ENCODE results near the gene NR2C1. TPM values are rescaled to one million over a fixed set of nuclear protein-coding genes. Genes with fewer than 3 reads are reported as not detected.

Gene NR2C1
- polyA plus RNA-seq, 4 donors = 54.0 to 85.2 (median 70.4) TPM

DNA sequence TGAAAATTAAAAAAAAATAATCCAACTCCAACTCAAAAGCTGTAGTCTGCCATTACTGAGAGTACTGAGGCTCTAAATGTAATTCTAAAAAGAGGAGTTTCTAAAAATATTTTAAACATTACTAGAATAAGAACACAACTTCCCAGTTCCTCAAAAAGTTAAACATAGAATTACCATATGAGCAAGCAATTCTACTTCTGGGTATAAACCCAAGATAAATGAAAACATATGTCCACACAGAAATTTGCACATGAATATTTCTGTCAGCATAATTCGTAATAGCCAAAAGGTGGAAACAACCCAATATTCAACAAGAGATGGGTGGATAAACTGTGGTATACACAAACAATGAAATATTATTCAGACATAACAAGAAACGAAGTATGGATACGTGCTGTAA, 15.0 kb upstream of the NR2C1 start:
- DNase-seq (ENCODE audit: low read depth in 4 of 4, low spot score in 3 of 4) = no peak

DNA sequence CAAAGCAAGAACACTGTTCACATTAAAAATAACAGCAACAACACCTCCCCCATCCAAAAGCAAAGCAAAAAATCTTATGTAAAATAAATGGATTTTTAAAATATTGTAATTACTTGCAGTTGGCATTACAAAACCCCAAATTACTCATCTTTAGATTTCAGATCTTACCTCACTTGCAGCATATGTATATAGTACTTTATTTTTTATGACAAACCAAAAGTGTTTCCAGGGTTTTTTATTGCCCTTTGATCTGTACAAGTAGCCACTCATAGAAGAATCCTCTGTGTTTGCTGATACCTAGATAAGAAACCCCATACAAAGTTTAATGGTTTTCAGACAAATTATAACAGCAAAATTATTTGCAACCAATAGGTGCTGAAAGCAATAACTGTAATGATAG, 12.2 kb upstream of the NR2C1 start:
- DNase-seq (ENCODE audit: low read depth in 4 of 4, low spot score in 3 of 4) = no peak

- peak in 2 of 4 donors; percentile 31 to 41 for DNase-seq (ENCODE audit: low read depth in 4 of 4, low spot score in 3 of 4)
Measured at GRCh38 chr12:95083938-95084337, 10.5 kb upstream of the NR2C1 start.

DNA sequence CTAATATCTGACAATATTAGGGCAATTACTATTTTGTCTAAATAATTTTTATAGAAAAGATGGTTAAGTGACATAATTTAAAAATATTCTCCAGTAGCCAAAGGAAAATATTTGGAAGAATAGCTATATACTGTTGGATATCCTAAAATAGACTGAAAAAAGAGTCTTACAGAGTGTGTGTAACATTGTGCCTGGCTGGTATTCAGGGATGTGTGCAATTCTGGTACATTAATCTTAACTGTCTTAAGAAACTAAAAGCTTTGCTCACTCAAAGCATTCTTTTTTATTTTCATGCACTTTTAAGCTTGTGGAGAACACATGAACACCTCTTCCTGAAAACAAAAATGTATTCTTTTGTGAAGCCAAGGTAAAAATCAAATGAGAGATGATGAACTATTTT, 10.1 kb upstream of the NR2C1 start:
- no peak for DNase-seq (ENCODE audit: low read depth in 4 of 4, low spot score in 3 of 4)

- DNase-seq (ENCODE audit: low read depth in 4 of 4, low spot score in 3 of 4) = no peak
Measured at GRCh38 chr12:95077341-95077740, 3.9 kb upstream of the NR2C1 start.

- DNase-seq (ENCODE audit: low read depth in 4 of 4, low spot score in 3 of 4) = no peak
Measured at GRCh38 chr12:95074766-95075165, 1.3 kb upstream of the NR2C1 start.

GRCh38 chr12:95073698-95074520, 491 bp upstream of the NR2C1 start:
- no peak for DNase-seq (ENCODE audit: low read depth in 4 of 4, low spot score in 3 of 4)

- DNase-seq (ENCODE audit: low read depth in 4 of 4, low spot score in 3 of 4) = no peak
Measured at GRCh38 chr12:95070378-95070777, 3.0 kb downstream of the NR2C1 start.

DNA sequence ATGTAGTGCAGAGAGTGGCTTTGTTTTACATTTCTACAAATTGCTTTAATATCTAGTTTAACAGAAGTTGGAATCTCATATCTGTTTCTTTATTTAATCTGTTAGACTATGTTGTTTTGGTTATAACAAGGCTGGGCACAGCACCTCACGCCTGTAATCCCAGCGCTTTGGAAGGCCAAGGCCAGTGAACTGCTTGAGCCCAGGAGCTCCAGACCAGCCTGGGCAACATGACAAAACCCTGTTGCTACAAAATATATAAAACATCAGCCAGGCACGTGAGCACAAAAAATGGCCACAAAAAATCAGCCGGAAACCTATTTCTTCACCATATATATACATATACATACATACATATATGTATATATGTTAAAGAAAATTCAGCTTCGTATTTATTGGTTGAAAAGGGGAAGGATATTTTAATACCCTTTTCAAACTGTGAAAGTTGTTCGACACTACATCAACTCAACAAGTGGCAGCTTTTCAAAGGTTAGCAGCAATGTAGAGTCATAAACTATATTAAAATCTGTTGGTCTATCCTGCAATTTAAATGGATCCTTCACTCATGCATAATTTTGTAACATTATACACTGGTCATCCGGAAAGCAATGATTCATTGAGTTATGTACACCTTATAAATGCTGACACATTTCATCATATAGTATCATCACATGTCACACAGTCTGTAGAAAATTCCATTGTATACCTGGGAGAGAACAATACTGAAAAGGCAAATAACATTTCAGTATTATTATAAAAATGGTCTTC, 7.1 kb downstream of the NR2C1 start:
- DNase-seq (ENCODE audit: low read depth in 4 of 4, low spot score in 3 of 4) = no peak

GRCh38 chr12:95060951-95061350, 12.5 kb downstream of the NR2C1 start:
- DNase-seq (ENCODE audit: low read depth in 4 of 4, low spot score in 3 of 4) = no peak

DNA sequence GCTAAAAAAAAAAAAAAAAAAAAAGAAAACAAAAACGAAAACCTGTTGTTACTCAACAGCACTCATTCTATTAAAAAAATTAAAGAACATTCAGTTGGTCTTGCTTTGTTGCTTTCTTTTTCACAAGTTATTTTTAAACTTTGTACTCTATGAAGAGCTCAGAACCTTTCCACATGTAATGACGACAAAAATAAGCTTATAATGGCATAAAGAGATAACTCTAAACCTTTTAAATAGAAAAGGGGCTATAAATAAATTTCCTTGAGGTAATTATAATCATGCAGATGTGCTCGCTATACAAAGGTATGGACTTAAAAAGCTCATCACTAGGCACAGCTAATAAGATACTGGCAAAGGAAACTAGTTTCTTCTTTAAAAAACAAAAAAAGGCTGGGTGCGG, 13.4 kb downstream of the NR2C1 start:
- no peak for DNase-seq (ENCODE audit: low read depth in 4 of 4, low spot score in 3 of 4)

GRCh38 chr12:95057424-95057823, 16.0 kb downstream of the NR2C1 start:
- DNase-seq (ENCODE audit: low read depth in 4 of 4, low spot score in 3 of 4) = no peak

- DNase-seq (ENCODE audit: low read depth in 4 of 4, low spot score in 3 of 4) = no peak
Measured at GRCh38 chr12:95055057-95055456, 18.4 kb downstream of the NR2C1 start.

GRCh38 chr12:95054206-95054605, 19.2 kb downstream of the NR2C1 start:
- DNase-seq (ENCODE audit: low read depth in 4 of 4, low spot score in 3 of 4) = no peak

- no peak for DNase-seq (ENCODE audit: low read depth in 4 of 4, low spot score in 3 of 4)
Measured at GRCh38 chr12:95051241-95051640, 22.2 kb downstream of the NR2C1 start.

DNA sequence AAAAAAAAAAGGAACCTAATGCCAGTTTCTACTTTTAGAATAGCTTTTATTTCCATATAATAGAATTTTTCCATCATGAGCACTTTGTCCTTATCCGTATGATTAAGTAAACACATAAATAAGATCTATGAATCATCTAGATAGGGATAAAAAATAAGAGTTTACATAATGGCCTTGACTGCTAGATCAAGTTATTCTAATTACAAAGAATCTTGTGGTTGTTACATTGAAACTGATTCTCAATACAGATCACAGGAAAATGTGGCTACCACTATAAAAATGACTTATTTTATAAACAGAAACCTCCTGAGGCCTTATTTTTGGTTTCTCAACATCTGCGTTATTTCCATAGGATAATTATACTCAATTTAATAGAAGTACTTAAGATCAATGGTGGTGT, 35.5 kb downstream of the NR2C1 start:
- no peak for DNase-seq (ENCODE audit: low read depth in 4 of 4, low spot score in 3 of 4)

- no peak for DNase-seq (ENCODE audit: low read depth in 4 of 4, low spot score in 3 of 4)
Measured at GRCh38 chr12:95034750-95035149, 38.7 kb downstream of the NR2C1 start.

GRCh38 chr12:95022477-95022876, 50.9 kb downstream of the NR2C1 start:
- no peak for DNase-seq (ENCODE audit: low read depth in 4 of 4, low spot score in 3 of 4)

DNA sequence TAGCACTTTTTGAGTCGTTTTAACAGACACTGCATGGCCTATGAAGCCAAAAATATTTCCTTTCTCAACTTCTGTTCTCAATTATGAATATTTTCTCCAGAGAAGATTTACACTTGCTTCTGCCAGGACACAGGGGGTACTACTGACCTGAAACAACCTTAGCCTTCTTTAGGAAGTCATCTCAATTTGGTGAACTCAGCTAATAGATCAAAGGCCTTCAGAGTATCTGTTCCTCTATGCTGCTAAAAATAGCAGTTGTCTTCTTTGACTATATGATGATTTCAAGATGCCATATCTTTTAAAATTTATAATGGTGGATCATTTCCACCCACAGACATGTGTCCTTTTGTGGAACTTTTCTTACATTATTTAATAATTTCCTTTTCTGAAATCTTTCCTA, 55.9 kb downstream of the NR2C1 start:
- no peak for DNase-seq (ENCODE audit: low read depth in 4 of 4, low spot score in 3 of 4)

DNA sequence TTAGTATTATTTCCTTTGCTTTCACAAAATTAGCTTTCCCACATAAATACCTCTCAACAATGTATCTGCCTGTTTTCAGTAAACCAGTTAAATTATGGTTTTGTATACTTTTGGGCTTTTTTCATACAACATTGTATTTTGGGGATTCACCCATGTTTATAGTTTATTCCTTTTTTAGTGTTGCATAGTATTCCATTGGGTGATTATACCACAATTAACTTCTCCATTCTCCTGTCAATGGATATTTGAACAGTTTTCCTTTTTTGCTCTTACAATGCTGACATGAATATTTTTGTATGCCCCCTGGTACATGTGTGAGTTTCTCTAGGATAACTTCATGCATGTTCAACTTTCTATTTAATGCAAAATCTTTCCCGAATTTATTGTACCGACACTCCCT, 57.3 kb downstream of the NR2C1 start:
- DNase-seq (ENCODE audit: low read depth in 4 of 4, low spot score in 3 of 4) = no peak

GRCh38 chr12:95014554-95014953, 58.9 kb downstream of the NR2C1 start:
- DNase-seq (ENCODE audit: low read depth in 4 of 4, low spot score in 3 of 4) = no peak

DNA sequence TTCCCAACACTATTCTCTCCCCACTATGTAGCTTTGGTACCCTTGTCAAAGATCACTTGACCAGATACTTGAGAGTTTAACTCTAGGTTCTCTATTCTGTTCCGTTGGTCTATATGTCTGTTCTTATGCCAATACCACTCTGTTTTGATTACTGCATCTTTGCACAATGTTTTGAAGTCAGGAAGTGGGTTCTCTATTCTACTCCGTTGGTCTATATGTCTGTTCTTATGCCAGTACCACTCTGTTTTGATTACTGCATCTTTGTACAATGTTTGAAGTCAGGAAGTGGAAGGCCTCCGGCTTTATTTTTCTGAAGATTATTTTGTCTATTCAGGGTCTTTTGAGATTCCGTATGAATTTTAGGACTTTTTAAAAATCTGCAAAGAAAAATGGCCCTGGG, 67.2 kb downstream of the NR2C1 start:
- no peak for DNase-seq (ENCODE audit: low read depth in 4 of 4, low spot score in 3 of 4)
